ENCODE data around the gene RIMBP2.

RIMBP2 gene

GRCh38 chr12:130433411-130433810 lies 282.7 kb downstream of the RIMBP2 start:
- Histone ChIP-seq H4K20me1 (ENCODE audit: insufficient read depth) (no peaks in the 10 kb centered on the region), H2AFZ (ENCODE audit: low read depth) (no peak overlapping the region), H3K79me2 (ENCODE audit: insufficient read depth, low read depth) (no peaks in the 10 kb centered on the region), H3K4me1 (ENCODE audit: low read depth, poor library complexity, severe bottlenecking) (no peaks in the 10 kb centered on the region), H3K4me3 (IDR thresholded peaks at IDR 0.05; ENCODE audit: insufficient read depth, low read depth, low read length) (no peak overlapping the region), H3K4me2 (no peak overlapping the region), H3K36me3 (ENCODE audit: insufficient read depth) (no peaks in the 10 kb centered on the region), H3K9ac (no peak overlapping the region), H3K27ac (no peak overlapping the region), H3K27me3 (ENCODE audit: insufficient read depth, low read depth) (no peaks in the 10 kb centered on the region)
- TF ChIP-seq CTCF (conservative IDR thresholded peaks at IDR 0.05; ENCODE audit: low read depth, low read length), result no peak

GRCh38 chr12:130431176-130431575 lies 284.9 kb downstream of the RIMBP2 start:
- Histone ChIP-seq H3K4me3 (IDR thresholded peaks at IDR 0.05; ENCODE audit: insufficient read depth, low read depth, low read length) (no peak overlapping the region), H3K9ac (no peak overlapping the region), H3K27ac (no peak overlapping the region), H2AFZ (ENCODE audit: low read depth) (no peak overlapping the region), H3K4me2 (no peak overlapping the region), H4K20me1 (ENCODE audit: insufficient read depth) (no peaks in the 10 kb centered on the region), H3K27me3 (ENCODE audit: insufficient read depth, low read depth) (no peaks in the 10 kb centered on the region), H3K79me2 (ENCODE audit: insufficient read depth, low read depth) (no peaks in the 10 kb centered on the region), H3K36me3 (ENCODE audit: insufficient read depth) (no peaks in the 10 kb centered on the region), H3K4me1 (ENCODE audit: low read depth, poor library complexity, severe bottlenecking) (no peaks in the 10 kb centered on the region)
- no peak for TF ChIP-seq CTCF (conservative IDR thresholded peaks at IDR 0.05; ENCODE audit: low read depth, low read length)

- no peaks in the 10 kb centered on the region for H4K20me1 ChIP-seq (ENCODE audit: insufficient read depth)
- no peaks in the 10 kb centered on the region for H3K36me3 ChIP-seq (ENCODE audit: insufficient read depth)
- H3K27ac ChIP-seq, result no peak overlapping the region
- H2AFZ ChIP-seq (ENCODE audit: low read depth), result no peak overlapping the region
- H3K4me2 ChIP-seq, result no peak overlapping the region
- no peaks in the 10 kb centered on the region for H3K4me1 ChIP-seq (ENCODE audit: low read depth, poor library complexity, severe bottlenecking)
- TF ChIP-seq CTCF (conservative IDR thresholded peaks at IDR 0.05; ENCODE audit: low read depth, low read length), result no peak
- H3K9ac ChIP-seq, result no peak overlapping the region
- no peaks in the 10 kb centered on the region for H3K27me3 ChIP-seq (ENCODE audit: insufficient read depth, low read depth)
- no peak overlapping the region for H3K4me3 ChIP-seq (IDR thresholded peaks at IDR 0.05; ENCODE audit: insufficient read depth, low read depth, low read length)
- H3K79me2 ChIP-seq (ENCODE audit: insufficient read depth, low read depth), result no peaks in the 10 kb centered on the region
These were observed 286.2 kb downstream of the RIMBP2 start for GRCh38 chr12:130429656-130430505.

GRCh38 chr12:130428116-130428515 lies 288.0 kb downstream of the RIMBP2 start:
- Histone ChIP-seq H2AFZ (ENCODE audit: low read depth) (no peak overlapping the region), H3K9ac (no peak overlapping the region)

More at GRCh38 chr12:130428116-130428515, 288.0 kb downstream of the RIMBP2 start:
- no peaks in the 10 kb centered on the region for H3K4me1 ChIP-seq (ENCODE audit: low read depth, poor library complexity, severe bottlenecking)
- H3K79me2 ChIP-seq (ENCODE audit: insufficient read depth, low read depth), result no peaks in the 10 kb centered on the region
- H3K27ac ChIP-seq, result no peak overlapping the region
- H3K27me3 ChIP-seq (ENCODE audit: insufficient read depth, low read depth), result no peaks in the 10 kb centered on the region
- H3K36me3 ChIP-seq (ENCODE audit: insufficient read depth), result no peaks in the 10 kb centered on the region
- TF ChIP-seq CTCF (conservative IDR thresholded peaks at IDR 0.05; ENCODE audit: low read depth, low read length), result no peak
- H3K4me2 ChIP-seq, result no peak overlapping the region
- H4K20me1 ChIP-seq (ENCODE audit: insufficient read depth), result no peaks in the 10 kb centered on the region
- no peak overlapping the region for H3K4me3 ChIP-seq (IDR thresholded peaks at IDR 0.05; ENCODE audit: insufficient read depth, low read depth, low read length)
